Prostate gland (tissue), 2 donors: ENCODE measurements around the gene ADAMTS7.

Experiments used
- CTCF ChIP-seq, 4 experiments: fragments of 200-600 bp in 2 of 4; fragments of 450-650 bp in 2 of 4; sonication (generic) in 2 of 4; IDR thresholded peaks; 1 replicate in 3 of 4; 2 replicates in 1 of 4; pipeline ENCODE4 v1.5.1; 2016 to 2019; ENCODE audit warnings: antibody characterized with exemption in 4 of 4, mild to moderate bottlenecking in 2 of 4, moderate library complexity in 2 of 4
- POLR2AphosphoS5 ChIP-seq: sonication (generic); formaldehyde crosslinking; IDR thresholded peaks from one replicate; pipeline ENCODE4 v1.6.1; 2017; ENCODE audit warnings: antibody characterized with exemption

- TF ChIP-seq POLR2AphosphoS5 (no peak), CTCF (IDR thresholded peaks at IDR 0.05) (no peak)
Measured at GRCh38 chr15:78757636-78757905, 53.7 kb downstream of the ADAMTS7 start.
